SJCRH30 (cell line): Measurements from ENCODE around the gene USH2A. TPM values are rescaled to one million over a fixed set of nuclear protein-coding genes. Genes with fewer than 3 reads are reported as not detected.
A peak's percentile ranks its signal among the peaks of the same experiment; 100 is the strongest.

Experiments used
- DNase-seq, 2 experiments: peaks; one replicate each; pipeline ENCODE4 v3.0.0-alpha.2; 2015 to 2020
- H3K27ac ChIP-seq: fragments of 250-450 bp; sonication (Bioruptor Pico); 2 replicates; pipeline ENCODE4 v1.5.1; 2020; ENCODE audit warnings: mild to moderate bottlenecking, moderate library complexity
- H3K27me3 ChIP-seq: fragments of 250-450 bp; sonication (Bioruptor Pico); 2 replicates; pipeline ENCODE4 v1.5.1; 2020; ENCODE audit warnings: mild to moderate bottlenecking, moderate library complexity
- H3K36me3 ChIP-seq: fragments of 250-450 bp; sonication (Bioruptor Pico); 2 replicates; pipeline ENCODE4 v1.5.1; 2020; ENCODE audit warnings: mild to moderate bottlenecking, moderate library complexity
- H3K4me1 ChIP-seq: fragments of 250-450 bp; sonication (Bioruptor Pico); 2 replicates; pipeline ENCODE4 v1.5.1; 2020; ENCODE audit warnings: mild to moderate bottlenecking, moderate library complexity
- H3K4me3 ChIP-seq: fragments of 250-450 bp; sonication (Bioruptor Pico); 2 replicates; pipeline ENCODE4 v1.5.1; 2020; ENCODE audit warnings: mild to moderate bottlenecking, moderate library complexity
- H3K9me3 ChIP-seq: fragments of 250-450 bp; sonication (Bioruptor Pico); replicated peaks from 2 replicates; pipeline ENCODE4 v1.5.1; 2020; ENCODE audit warnings: mild to moderate bottlenecking, moderate library complexity
- total RNA-seq: library from RNA; depleted of rRNA; stranded (reverse); fragments of >200 nt; shearing (Covaris generic); gene quantifications from 2 replicates; pipeline ENCODE4 v1.2.3, GENCODE V29; 2014

USH2A gene
- total RNA-seq, 1 experiment from 2014 or later = 0.02 TPM

DNA sequence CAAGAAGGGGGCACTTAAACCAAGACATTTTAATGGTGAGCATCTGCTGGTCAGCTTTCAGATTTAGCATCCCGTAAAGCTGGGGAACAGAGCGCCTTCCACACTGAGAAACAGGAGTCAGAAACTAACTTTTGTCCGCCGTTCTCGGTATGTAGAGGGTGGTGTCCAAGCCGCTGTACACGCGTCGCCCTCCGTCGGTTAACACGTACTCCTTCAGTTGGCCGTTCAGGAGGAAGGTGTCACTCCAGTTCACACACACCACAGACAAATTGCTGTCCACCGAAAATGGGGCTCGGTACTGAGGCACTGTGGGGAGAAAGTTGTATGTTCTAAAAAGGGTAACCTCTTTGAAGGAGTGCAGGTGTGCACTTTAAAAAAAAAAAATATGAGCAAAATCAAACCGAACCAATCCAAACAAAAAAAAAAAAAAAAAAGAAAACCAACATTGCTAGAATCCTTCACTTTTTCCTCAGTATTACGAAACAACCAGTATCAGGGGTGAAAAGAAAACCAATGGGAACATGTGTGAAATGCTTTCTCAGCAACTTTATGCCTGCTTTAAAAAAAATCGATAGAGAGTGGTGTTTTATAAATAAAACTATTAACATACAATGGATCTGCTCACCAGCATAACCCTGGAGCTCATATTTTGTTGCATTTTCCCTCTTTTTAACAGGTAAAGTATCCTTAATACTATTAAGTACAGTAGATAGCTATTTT, 782.7 kb downstream of the USH2A start:
- H3K9me3 ChIP-seq = no peaks in the 10 kb centered on the region
- H3K36me3 ChIP-seq = no peaks in the 10 kb centered on the region
- H3K27ac ChIP-seq = no peak overlapping the region
- DNase-seq = no peak
- no peak overlapping the region for H3K4me3 ChIP-seq
- H3K4me1 ChIP-seq = peaks cover 2% of the 10 kb centered on the region; the same call in 1 of the 2 replicates
- H3K27me3 ChIP-seq = no peaks in the 10 kb centered on the region; the same call in 1 of the 2 replicates

DNA sequence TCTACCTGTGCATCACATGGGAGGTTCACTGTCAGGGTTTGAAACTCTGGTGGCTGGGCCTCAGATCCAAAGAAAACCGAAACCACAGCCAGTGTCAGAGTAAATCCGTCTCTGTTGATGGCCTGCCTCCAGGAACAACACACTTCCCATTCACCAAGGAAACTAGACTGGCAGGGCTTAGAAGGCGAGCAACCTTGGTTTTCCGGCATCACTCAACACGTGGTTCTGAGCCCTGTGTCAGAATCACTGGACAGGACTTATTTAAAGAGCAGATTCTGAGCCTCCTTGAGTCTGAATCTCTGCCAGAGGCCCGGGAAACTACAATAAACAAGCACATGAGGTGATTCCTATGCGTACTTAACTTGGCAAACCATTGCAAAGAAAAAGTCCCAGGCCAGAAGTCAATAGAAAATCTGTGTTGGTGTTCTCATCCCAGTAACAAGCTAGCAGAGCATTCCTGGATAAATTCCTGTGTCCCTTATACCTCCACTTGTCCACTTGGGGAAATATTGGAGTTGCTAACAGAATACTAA, 786.1 kb downstream of the USH2A start:
- Histone ChIP-seq H3K27ac (no peak overlapping the region), H3K4me3 (no peak overlapping the region), H3K27me3 (no peaks in the 10 kb centered on the region; the same call in 1 of the 2 replicates), H3K4me1 (peaks cover 2% of the 10 kb centered on the region; the same call in 1 of the 2 replicates), H3K36me3 (no peaks in the 10 kb centered on the region), H3K9me3 (no peaks in the 10 kb centered on the region)
- DNase-seq = no peak

DNA sequence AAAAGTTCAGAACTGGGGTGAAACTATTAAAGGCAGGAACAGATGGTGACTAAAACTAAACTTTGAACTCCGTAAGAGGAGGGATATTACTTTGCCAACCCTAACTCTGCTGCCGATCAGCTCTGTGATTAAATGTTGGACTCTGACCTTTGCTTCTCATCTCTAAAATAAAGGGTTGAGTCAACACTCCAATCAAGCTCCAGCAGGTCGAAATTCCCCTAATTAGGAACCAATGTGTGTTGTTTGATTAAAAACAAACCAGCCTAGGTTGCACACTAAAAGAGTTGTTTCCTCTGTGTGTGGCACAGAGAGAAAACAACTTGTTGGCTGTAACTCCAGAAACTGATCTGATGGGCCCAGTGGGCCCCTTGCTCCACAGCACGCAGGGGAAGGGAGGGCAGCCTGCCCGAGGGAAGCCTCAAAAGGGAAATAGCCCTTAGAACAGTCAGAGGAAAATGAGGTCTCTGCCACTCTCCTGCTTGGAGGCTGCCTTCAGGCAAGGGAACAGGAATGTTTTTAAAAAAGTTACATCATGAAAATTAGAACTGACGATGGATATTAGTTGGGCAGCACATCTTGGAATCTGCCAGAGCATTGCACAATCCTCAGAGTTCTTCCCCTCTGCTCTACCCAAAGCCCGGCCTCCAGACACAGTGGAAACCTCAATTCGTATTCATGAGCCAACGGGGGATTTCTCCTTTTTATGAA, 786.8 kb downstream of the USH2A start:
- Histone ChIP-seq H3K27ac (no peak overlapping the region), H3K27me3 (no peaks in the 10 kb centered on the region; the same call in 1 of the 2 replicates), H3K4me1 (peaks cover 2% of the 10 kb centered on the region; the same call in 1 of the 2 replicates), H3K9me3 (no peaks in the 10 kb centered on the region), H3K4me3 (no peak overlapping the region), H3K36me3 (no peaks in the 10 kb centered on the region)
- DNase-seq = no peak

DNA sequence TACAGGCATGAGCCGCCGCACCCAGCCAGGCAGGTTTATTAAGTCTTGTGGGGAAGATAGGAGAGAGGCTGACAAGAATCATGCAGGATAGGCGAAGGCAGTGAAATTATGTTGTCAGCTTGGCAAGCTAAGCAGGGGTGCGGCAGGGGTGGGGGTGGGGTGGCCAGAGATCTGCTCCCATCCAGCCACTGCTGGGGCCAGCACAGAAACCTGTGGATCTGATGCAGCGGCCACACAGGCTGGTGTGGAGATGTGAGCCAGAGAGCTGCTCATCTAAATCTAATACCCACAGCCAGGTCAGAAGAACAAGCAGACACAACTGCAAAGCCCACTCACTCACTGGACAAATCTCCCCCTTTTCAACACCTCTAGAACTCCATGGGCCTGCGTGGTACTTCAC, 787.4 kb downstream of the USH2A start:
- no peaks in the 10 kb centered on the region; the same call in 1 of the 2 replicates for H3K27me3 ChIP-seq
- no peak for DNase-seq
- H3K9me3 ChIP-seq = no peaks in the 10 kb centered on the region
- H3K4me3 ChIP-seq = no peak overlapping the region
- no peaks in the 10 kb centered on the region for H3K36me3 ChIP-seq
- no peak overlapping the region for H3K27ac ChIP-seq
- H3K4me1 ChIP-seq = peaks cover 2% of the 10 kb centered on the region; the same call in 1 of the 2 replicates

DNA sequence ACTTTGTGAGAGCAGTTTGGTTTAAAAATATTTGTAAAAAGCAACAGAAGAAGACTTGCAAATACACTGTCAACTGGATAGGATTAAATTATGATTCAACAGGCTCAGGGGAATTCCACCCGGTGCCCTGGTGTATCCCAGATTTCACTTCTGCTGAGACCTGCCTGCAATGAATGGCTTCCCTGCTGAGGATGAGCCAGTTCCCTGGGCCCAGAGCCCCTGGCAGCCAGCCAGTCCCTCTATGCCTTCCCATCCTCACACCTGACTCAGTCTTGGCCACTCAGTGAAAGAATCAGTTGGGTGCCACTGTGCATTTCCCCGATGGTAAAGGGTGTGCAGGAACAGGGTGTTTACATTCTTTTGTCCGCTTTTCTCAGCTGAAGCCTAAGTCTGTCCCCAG, 791.8 kb downstream of the USH2A start:
- Histone ChIP-seq H3K4me1 (no peaks in the 10 kb centered on the region), H3K4me3 (no peak overlapping the region), H3K36me3 (no peaks in the 10 kb centered on the region), H3K27ac (no peak overlapping the region), H3K27me3 (no peaks in the 10 kb centered on the region; the same call in 1 of the 2 replicates), H3K9me3 (no peaks in the 10 kb centered on the region)
- peak; percentile 32 to 61 for DNase-seq

DNA sequence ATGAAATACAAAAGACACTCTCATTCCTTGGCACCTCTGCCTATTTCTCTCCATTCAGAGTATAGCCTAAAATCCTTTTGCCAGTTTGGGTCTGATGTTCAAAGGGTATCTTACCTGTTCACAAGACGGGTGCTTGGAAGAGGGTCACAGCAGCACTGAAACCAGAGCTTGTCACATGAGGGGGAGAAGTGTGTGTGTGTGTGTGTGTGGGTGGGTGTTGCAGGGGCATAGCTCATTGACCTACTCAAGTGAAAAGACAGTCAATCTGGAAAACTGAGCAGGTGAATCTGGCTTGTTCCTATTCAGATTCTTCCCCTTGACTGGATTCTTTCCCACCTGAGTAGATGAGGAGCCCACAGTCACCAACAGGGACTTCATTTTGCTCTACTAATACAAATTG, 792.2 kb downstream of the USH2A start:
- Histone ChIP-seq H3K27ac (no peak overlapping the region), H3K27me3 (no peaks in the 10 kb centered on the region), H3K36me3 (no peaks in the 10 kb centered on the region), H3K4me3 (no peak overlapping the region), H3K9me3 (no peaks in the 10 kb centered on the region), H3K4me1 (no peaks in the 10 kb centered on the region)
- DNase-seq = no peak

DNA sequence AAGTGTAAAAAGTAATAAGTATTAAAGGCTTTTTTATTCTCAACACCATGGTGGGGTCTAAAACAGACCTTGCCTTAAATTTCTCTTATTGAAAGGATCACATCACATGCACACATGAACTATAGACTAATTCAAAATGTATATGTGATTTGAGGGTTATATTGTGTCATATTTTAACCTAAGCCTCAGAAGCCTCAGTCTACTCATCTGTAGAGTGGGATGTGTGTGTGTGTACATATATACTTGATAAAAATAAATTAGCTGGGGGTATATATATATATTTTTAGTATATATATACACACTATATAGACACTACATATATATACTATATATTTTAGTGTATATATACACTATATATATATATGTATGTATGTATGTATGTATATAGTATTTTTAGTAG, 797.3 kb downstream of the USH2A start:
- Histone ChIP-seq H3K36me3 (peaks cover 8% of the 10 kb centered on the region), H3K4me1 (no peaks in the 10 kb centered on the region), H3K27me3 (no peaks in the 10 kb centered on the region), H3K27ac (no peak overlapping the region), H3K4me3 (no peak overlapping the region), H3K9me3 (no peaks in the 10 kb centered on the region)
- no peak for DNase-seq

DNA sequence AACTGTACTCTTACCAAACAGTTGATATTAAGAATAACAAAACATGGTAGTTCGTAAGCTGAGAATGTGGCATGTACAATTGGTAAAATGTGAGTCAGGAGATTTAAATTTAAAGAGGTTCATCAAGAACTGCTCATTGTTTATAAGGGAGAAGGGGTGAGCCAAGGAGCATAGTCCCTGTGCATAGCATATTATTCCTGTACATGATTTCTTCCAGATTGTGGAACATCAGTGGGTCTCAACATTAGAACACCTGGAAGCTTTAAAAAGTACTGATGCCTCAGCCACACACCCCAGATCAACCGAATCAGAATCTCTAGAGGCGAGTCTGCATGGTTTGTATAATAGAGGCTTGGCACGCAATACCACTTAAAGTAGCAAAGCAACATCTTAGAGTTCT, 800.1 kb downstream of the USH2A start:
- no peaks in the 10 kb centered on the region for H3K9me3 ChIP-seq
- no peak for DNase-seq
- H3K27ac ChIP-seq = no peak overlapping the region
- H3K27me3 ChIP-seq = no peaks in the 10 kb centered on the region
- peaks cover 35% of the 10 kb centered on the region for H3K36me3 ChIP-seq
- H3K4me3 ChIP-seq = no peak overlapping the region
- no peaks in the 10 kb centered on the region for H3K4me1 ChIP-seq

DNA sequence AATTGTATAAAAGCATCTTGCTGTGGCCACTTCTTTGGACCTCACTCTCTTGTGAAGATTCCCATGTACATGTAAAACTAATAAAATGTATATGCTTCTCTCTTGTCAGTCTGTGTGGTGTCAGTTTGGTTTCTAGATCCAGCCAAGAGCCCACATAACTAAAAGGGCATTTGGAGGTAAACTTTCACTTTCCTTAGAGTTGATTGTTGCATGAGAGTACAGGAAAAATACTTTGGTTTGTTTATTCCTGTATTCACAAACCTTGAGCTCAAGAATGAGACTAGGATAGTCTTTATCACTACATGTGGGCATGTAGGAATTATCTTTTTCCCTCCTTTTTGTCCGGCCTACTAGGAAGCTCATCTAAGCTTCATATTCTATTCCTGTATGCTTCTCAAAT, 805.3 kb downstream of the USH2A start:
- no peak overlapping the region for H3K4me3 ChIP-seq
- H3K4me1 ChIP-seq = no peaks in the 10 kb centered on the region
- no peak overlapping the region for H3K27ac ChIP-seq
- no peaks in the 10 kb centered on the region for H3K27me3 ChIP-seq
- H3K36me3 ChIP-seq = peaks cover 60% of the 10 kb centered on the region
- DNase-seq = no peak
- H3K9me3 ChIP-seq = no peaks in the 10 kb centered on the region

DNA sequence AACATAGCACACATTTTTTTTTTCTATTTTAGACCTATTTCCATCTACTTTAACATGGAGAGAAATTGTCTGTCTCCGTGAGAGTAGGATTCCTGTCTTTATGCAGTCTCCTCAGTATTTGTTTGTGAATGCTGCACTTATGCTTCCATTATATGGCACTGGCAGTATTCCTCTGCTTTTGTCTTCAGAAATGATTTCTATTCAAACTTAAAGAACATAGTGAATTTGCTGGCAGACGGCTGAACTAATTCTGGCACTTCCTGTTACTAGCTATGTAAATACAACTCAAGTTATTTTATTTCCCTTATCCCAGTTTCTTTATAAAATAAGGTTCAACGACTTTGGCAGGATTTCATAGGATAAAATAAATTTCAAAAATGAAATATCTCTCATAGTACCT, 810.9 kb downstream of the USH2A start:
- Histone ChIP-seq H3K27me3 (no peaks in the 10 kb centered on the region), H3K9me3 (no peaks in the 10 kb centered on the region), H3K27ac (no peak overlapping the region), H3K4me1 (no peaks in the 10 kb centered on the region), H3K4me3 (no peak overlapping the region), H3K36me3 (peaks cover 66% of the 10 kb centered on the region)
- no peak for DNase-seq

DNA sequence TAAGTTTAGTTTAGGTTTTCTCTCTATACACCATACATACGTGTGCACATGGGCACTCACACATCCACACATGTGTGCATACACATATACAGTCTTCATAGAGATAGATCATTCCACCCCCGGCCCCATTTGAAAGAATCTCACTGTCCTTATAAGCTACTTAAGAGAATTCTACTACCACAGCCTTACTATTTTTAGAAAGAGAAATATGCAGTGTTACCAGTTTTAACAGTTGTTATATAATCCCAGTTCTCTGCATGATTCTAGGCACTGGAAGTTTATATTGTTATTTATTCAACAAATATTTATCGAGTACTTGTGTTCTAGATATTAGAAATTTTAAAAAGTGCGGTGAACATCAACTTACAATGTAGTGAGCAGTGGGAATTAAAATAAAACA, 814.6 kb downstream of the USH2A start:
- H3K9me3 ChIP-seq = no peaks in the 10 kb centered on the region
- H3K27me3 ChIP-seq = no peaks in the 10 kb centered on the region
- no peaks in the 10 kb centered on the region for H3K4me1 ChIP-seq
- no peak for DNase-seq
- H3K36me3 ChIP-seq = peaks cover 63% of the 10 kb centered on the region
- H3K27ac ChIP-seq = no peak overlapping the region
- H3K4me3 ChIP-seq = no peak overlapping the region

DNA sequence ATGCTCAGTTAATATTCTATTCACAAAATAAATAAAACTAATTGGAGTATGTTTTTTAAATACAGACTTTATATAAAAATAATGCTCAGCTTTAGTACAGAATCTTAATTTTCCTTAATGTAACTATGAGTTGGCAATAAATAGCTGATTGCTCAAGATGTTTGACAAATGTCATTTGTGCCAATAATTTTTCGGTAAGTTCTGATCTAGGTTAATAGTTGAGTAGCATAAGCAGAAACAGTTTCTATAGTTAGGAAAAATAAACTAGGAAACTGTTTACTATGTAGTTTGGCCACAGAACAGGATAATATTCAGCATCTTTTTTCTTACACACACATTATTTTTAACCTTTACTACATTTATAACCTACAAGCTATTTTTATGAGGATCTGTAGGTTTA, 815.8 kb downstream of the USH2A start:
- H3K4me3 ChIP-seq = no peak overlapping the region
- DNase-seq = no peak
- H3K4me1 ChIP-seq = no peaks in the 10 kb centered on the region
- no peak overlapping the region for H3K27ac ChIP-seq
- H3K36me3 ChIP-seq = peaks cover 62% of the 10 kb centered on the region
- H3K9me3 ChIP-seq = no peaks in the 10 kb centered on the region
- H3K27me3 ChIP-seq = no peaks in the 10 kb centered on the region

DNA sequence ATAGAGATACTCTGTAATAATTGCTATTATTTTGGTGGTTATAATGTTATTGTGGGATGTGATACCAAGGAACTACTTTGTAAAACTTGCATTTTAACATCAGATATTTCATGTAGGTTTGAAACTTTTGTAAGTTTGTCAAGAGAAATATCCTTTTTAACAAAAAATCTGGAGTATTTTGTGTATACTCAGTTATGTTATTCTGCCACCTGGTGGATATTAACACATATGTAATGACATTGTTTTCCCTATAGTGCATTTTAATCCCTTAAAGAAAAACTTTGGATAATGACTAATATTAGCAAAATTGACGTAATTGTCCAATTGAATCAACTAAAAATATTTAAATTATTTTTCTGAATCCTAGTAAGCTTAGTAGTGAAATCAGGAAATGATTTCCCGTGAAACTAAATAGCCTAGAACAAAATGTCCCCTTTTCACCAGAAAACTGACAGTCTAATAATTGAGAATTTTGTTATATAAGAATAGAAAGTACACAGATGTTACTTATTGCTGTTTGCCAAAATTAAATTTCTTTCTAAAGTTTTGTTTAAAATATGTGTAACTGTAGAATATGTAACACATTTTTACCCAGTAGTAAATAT, 816.6 kb downstream of the USH2A start:
- Histone ChIP-seq H3K9me3 (no peaks in the 10 kb centered on the region), H3K36me3 (peaks cover 62% of the 10 kb centered on the region)

DNA sequence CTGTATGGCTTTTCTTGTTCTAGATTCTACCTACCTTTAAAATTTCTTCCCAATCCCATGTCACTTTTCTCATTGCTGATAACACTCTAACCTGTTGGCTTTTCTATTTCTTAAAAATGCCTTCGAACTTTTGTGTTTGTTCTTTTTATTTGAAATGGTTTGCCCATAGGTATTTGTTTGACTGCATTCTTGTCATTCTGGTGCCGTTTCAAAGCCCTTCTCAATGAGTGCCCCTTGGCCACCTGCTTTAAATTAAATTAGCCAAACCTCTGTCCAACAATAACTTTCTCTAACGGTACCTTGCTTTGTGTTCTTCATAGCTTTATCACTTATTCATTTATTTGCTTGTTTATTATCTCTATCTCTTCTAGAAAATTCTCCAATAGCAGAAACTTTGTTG, 817.2 kb downstream of the USH2A start:
- Histone ChIP-seq H3K9me3 (no peaks in the 10 kb centered on the region), H3K4me3 (no peak overlapping the region), H3K36me3 (peaks cover 57% of the 10 kb centered on the region), H3K27me3 (no peaks in the 10 kb centered on the region), H3K27ac (no peak overlapping the region), H3K4me1 (no peaks in the 10 kb centered on the region)
- no peak for DNase-seq

More for the DNA sequence above, 816.6 kb downstream of the USH2A start:
- Histone ChIP-seq H3K27me3 (no peaks in the 10 kb centered on the region), H3K4me3 (no peak overlapping the region), H3K27ac (no peak overlapping the region), H3K4me1 (no peaks in the 10 kb centered on the region)
- peak in 1 of 2 experiments; percentile 21 for DNase-seq

DNA sequence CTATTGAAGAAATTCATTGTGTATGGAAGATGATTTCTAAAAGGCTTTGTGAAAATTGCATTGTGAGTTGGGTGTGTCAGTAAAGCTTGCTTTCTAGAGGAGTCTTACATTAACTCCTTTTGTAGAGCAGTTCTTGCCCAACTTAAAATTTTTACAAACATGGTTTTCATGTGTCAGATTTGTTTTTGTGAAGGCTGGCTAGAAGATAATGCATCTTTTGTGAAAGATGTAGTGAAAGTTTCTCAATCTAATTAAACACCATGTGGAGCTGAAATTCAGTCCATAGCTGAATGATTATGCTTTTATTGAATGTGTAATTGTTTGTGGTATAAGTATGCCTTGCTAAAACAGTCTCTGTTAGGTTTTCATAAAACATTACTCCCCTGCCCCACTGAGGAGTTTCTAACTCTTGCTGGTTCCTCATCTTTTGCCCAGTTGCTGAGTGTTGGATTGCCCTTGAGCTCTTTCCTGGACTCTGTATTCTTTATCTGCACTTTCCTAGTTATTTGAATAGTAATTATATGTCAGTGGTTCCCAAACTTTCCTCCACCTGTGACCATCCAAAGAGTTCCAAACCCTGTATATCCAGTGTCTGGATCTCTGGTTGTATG, 818.1 kb downstream of the USH2A start:
- Histone ChIP-seq H3K4me3 (no peak overlapping the region), H3K27ac (no peak overlapping the region), H3K4me1 (no peaks in the 10 kb centered on the region), H3K9me3 (no peaks in the 10 kb centered on the region), H3K36me3 (peaks cover 55% of the 10 kb centered on the region), H3K27me3 (no peaks in the 10 kb centered on the region)
- no peak for DNase-seq
